A673 (cell line): ENCODE measurements around the gene EXD3.

Experiments
- EZH2 ChIP-seq: fragments of 200-600 bp; sonication (generic); IDR thresholded peaks from 2 replicates; pipeline ENCODE4 v1.6.1; 2017; ENCODE audit warnings: borderline replicate concordance, low read depth, mild to moderate bottlenecking, mixed read lengths, antibody characterized with exemption, low read length; ENCODE audit not compliant: poor library complexity, severe bottlenecking
- TF ChIP-seq, protein P1 (sequence below): fragments of 300-800, 200-600 bp; sonication (generic); conservative IDR thresholded peaks from 2 replicates; pipeline ENCODE4 v1.5.1; 2017; ENCODE audit warnings: low read depth, mild to moderate bottlenecking, antibody characterized with exemption, low read length, moderate library complexity, mixed read lengths

- TF ChIP-seq, protein P1, sequence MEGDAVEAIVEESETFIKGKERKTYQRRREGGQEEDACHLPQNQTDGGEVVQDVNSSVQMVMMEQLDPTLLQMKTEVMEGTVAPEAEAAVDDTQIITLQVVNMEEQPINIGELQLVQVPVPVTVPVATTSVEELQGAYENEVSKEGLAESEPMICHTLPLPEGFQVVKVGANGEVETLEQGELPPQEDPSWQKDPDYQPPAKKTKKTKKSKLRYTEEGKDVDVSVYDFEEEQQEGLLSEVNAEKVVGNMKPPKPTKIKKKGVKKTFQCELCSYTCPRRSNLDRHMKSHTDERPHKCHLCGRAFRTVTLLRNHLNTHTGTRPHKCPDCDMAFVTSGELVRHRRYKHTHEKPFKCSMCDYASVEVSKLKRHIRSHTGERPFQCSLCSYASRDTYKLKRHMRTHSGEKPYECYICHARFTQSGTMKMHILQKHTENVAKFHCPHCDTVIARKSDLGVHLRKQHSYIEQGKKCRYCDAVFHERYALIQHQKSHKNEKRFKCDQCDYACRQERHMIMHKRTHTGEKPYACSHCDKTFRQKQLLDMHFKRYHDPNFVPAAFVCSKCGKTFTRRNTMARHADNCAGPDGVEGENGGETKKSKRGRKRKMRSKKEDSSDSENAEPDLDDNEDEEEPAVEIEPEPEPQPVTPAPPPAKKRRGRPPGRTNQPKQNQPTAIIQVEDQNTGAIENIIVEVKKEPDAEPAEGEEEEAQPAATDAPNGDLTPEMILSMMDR: no peak
- TF ChIP-seq EZH2: no peak
Measured at GRCh38 chr9:137456061-137456863, 33.3 kb upstream of the EXD3 start.
